Measurements from ENCODE around the gene B3GNT5.

The B3GNT5 gene

GRCh38 chr3:183252973-183253527 is at the start of gene B3GNT5:
Gene B3GNT5 (plus strand): TSS chr3:183253253. CDS start chr3:183269799, 16,546 bp downstream.
- DNase-seq (ENCODE audit: low read depth in 2 of 2) = peak; percentile 34 to 48

GRCh38 chr3:183203670-183204069 is 49.4 kb upstream of the B3GNT5 start:
- DNase-seq (ENCODE audit: low read depth in 2 of 2) = no peak

GRCh38 chr3:183208260-183208659 is 44.8 kb upstream of the B3GNT5 start:
- DNase-seq (ENCODE audit: low read depth in 2 of 2) = no peak

- no peak for DNase-seq (ENCODE audit: low read depth in 2 of 2)
These were observed 44.3 kb upstream of the B3GNT5 start for GRCh38 chr3:183208800-183209199.

GRCh38 chr3:183210341-183210740 is 42.7 kb upstream of the B3GNT5 start:
- DNase-seq (ENCODE audit: low read depth in 2 of 2) = no peak

- DNase-seq (ENCODE audit: low read depth in 2 of 2) = peak; percentile 12 to 22
These were observed 42.2 kb upstream of the B3GNT5 start for GRCh38 chr3:183210862-183211341.

GRCh38 chr3:183211352-183211751 is 41.7 kb upstream of the B3GNT5 start:
- DNase-seq (ENCODE audit: low read depth in 2 of 2) = no peak

GRCh38 chr3:183212096-183212495 is 41.0 kb upstream of the B3GNT5 start:
- DNase-seq (ENCODE audit: low read depth in 2 of 2) = no peak

GRCh38 chr3:183212565-183212964 is 40.5 kb upstream of the B3GNT5 start:
- DNase-seq (ENCODE audit: low read depth in 2 of 2) = no peak

GRCh38 chr3:183213415-183214276 is 39.4 kb upstream of the B3GNT5 start:
- DNase-seq (ENCODE audit: low read depth in 2 of 2) = no peak

- no peak for DNase-seq (ENCODE audit: low read depth in 2 of 2)
These were observed 38.8 kb upstream of the B3GNT5 start for GRCh38 chr3:183214277-183214612.

GRCh38 chr3:183215591-183216202 is 37.4 kb upstream of the B3GNT5 start:
- DNase-seq (ENCODE audit: low read depth in 2 of 2) = no peak

GRCh38 chr3:183217548-183218332 is 35.3 kb upstream of the B3GNT5 start:
- no peak for DNase-seq (ENCODE audit: low read depth in 2 of 2)

- DNase-seq (ENCODE audit: low read depth in 2 of 2) = no peak
These were observed 34.2 kb upstream of the B3GNT5 start for GRCh38 chr3:183218826-183219225.

GRCh38 chr3:183220828-183221227 is 32.2 kb upstream of the B3GNT5 start:
- DNase-seq (ENCODE audit: low read depth in 2 of 2) = no peak

GRCh38 chr3:183222631-183223235 is 30.3 kb upstream of the B3GNT5 start:
- DNase-seq (ENCODE audit: low read depth in 2 of 2) = no peak

- no peak for DNase-seq (ENCODE audit: low read depth in 2 of 2)
These were observed 28.7 kb upstream of the B3GNT5 start for GRCh38 chr3:183224180-183224970.

GRCh38 chr3:183226333-183226890 is 26.6 kb upstream of the B3GNT5 start:
- no peak for DNase-seq (ENCODE audit: low read depth in 2 of 2)

- no peak for DNase-seq (ENCODE audit: low read depth in 2 of 2)
These were observed 25.5 kb upstream of the B3GNT5 start for GRCh38 chr3:183227586-183227985.

- DNase-seq (ENCODE audit: low read depth in 2 of 2) = no peak
These were observed 23.9 kb upstream of the B3GNT5 start for GRCh38 chr3:183229178-183229577.

All from stimulated activated CD8-positive, alpha-beta memory T cell treated with anti-CD3 and anti-CD28 coated beads, Interleukin-7, amount 100 ng/mL, for 4 hours (primary cell).